Erythroblast (primary cell): Measurements from ENCODE around the gene PPP2R5C.

Source experiments
- GATA1 ChIP-seq: IDR thresholded peaks from 2 replicates; pipeline ENCODE4 v1.6.1; 2011; ENCODE audit warnings: low read depth, mild to moderate bottlenecking, control low read depth, low read length, moderate library complexity
- POLR2A ChIP-seq: IDR thresholded peaks from 2 replicates; pipeline ENCODE4 v1.6.1; 2011; ENCODE audit warnings: mild to moderate bottlenecking, low read length

DNA sequence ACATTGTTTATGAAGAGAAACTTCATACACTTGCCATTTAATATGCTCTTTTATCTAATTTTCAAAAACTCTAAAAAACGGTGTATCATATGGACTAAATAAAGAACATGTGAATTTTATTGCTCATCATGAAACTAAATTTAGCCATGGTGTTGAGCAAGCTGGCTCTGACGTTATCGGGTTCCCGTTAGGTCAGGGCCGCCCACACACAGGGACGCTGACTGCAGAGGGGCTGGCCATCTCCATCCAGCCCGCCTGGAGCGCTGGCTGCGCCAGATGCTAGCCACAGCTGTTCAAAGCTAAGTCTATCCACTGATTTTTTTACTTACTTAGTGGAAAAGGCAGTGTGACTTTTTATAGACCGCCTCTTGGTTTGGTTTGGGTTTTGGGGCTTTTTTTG lies 166.3 kb downstream of the PPP2R5C start:
- TF ChIP-seq POLR2A (no peak), GATA1 (no peak)
